DND-41 (cell line): ENCODE measurements around the gene RNPEPL1.

Source experiments
- CTCF ChIP-seq: IDR thresholded peaks from 2 replicates; pipeline ENCODE4 v1.5.1; 2012; ENCODE audit warnings: borderline replicate concordance, low read length, moderate library complexity, mild to moderate bottlenecking; ENCODE audit not compliant: poor library complexity, severe bottlenecking; ENCODE audit errors: extremely low read depth
- EZH2 ChIP-seq: IDR thresholded peaks from 3 replicates; pipeline ENCODE4 v1.6.1; 2012; ENCODE audit warnings: borderline replicate concordance, low read depth, mild to moderate bottlenecking, moderate library complexity, low read length, inconsistent platforms; ENCODE audit not compliant: severe bottlenecking

GRCh38 chr2:240575101-240575965 is 7.0 kb downstream of the RNPEPL1 start:
- TF ChIP-seq EZH2 (no peak), CTCF (no peak)
